Measurements from ENCODE around the gene ARPC5.

The ARPC5 gene

GRCh38 chr1:183609759-183610452, 25.7 kb downstream of the ARPC5 start:
- peak; percentile 64 for DNase-seq (ENCODE audit: low read depth)

- peak; percentile 92 for DNase-seq (ENCODE audit: low read depth)
Measured at GRCh38 chr1:183609313-183609712, 26.3 kb downstream of the ARPC5 start.

GRCh38 chr1:183607322-183607980, 28.1 kb downstream of the ARPC5 start:
- DNase-seq (ENCODE audit: low read depth), result no peak

GRCh38 chr1:183605904-183606303, 29.7 kb downstream of the ARPC5 start:
- no peak for DNase-seq (ENCODE audit: low read depth)

GRCh38 chr1:183604815-183605214, 30.8 kb downstream of the ARPC5 start:
- DNase-seq (ENCODE audit: low read depth), result no peak

- DNase-seq (ENCODE audit: low read depth), result peak; percentile 97
Measured at GRCh38 chr1:183604038-183604808, 31.4 kb downstream of the ARPC5 start.

- DNase-seq (ENCODE audit: low read depth), result no peak
Measured at GRCh38 chr1:183602510-183602909, 33.1 kb downstream of the ARPC5 start.

- DNase-seq (ENCODE audit: low read depth), result no peak
Measured at GRCh38 chr1:183600634-183601033, 34.9 kb downstream of the ARPC5 start.

GRCh38 chr1:183600136-183600535, 35.4 kb downstream of the ARPC5 start:
- DNase-seq (ENCODE audit: low read depth), result peak; percentile 75

- DNase-seq (ENCODE audit: low read depth), result no peak
Measured at GRCh38 chr1:183598386-183598785, 37.2 kb downstream of the ARPC5 start.

GRCh38 chr1:183597656-183598347, 37.8 kb downstream of the ARPC5 start:
- DNase-seq (ENCODE audit: low read depth), result peak; percentile 36

- no peak for DNase-seq (ENCODE audit: low read depth)
Measured at GRCh38 chr1:183596500-183596899, 39.1 kb downstream of the ARPC5 start.

- DNase-seq (ENCODE audit: low read depth), result no peak
Measured at GRCh38 chr1:183595537-183595936, 40.0 kb downstream of the ARPC5 start.

- no peak for DNase-seq (ENCODE audit: low read depth)
Measured at GRCh38 chr1:183593356-183593755, 42.2 kb downstream of the ARPC5 start.

- no peak for DNase-seq (ENCODE audit: low read depth)
Measured at GRCh38 chr1:183592733-183593132, 42.9 kb downstream of the ARPC5 start.

GRCh38 chr1:183590244-183591191, 45.1 kb downstream of the ARPC5 start, which contains the start of gene NCF2:
Gene NCF2 (minus strand): TSS chr1:183590459. CDS start chr1:183590329, 130 bp downstream.
- peak; percentile 70 for DNase-seq (ENCODE audit: low read depth)

GRCh38 chr1:183589874-183590243, 45.7 kb downstream of the ARPC5 start:
- no peak for DNase-seq (ENCODE audit: low read depth)

- no peak for DNase-seq (ENCODE audit: low read depth)
Measured at GRCh38 chr1:183589384-183589783, 46.2 kb downstream of the ARPC5 start.

GRCh38 chr1:183588827-183589226, 46.8 kb downstream of the ARPC5 start:
- no peak for DNase-seq (ENCODE audit: low read depth)

- no peak for DNase-seq (ENCODE audit: low read depth)
Measured at GRCh38 chr1:183586926-183587325, 48.7 kb downstream of the ARPC5 start.

GRCh38 chr1:183586455-183586854, 49.1 kb downstream of the ARPC5 start:
- DNase-seq (ENCODE audit: low read depth), result no peak
